ENCODE measurements around the gene CCDC86. TPM values are rescaled to one million over a fixed set of nuclear protein-coding genes. Genes with fewer than 3 reads are reported as not detected.

CCDC86 gene
- total RNA-seq, 4 donors from 2014 or later, result 11.5 to 30.5 (median 17.3) TPM

DNA sequence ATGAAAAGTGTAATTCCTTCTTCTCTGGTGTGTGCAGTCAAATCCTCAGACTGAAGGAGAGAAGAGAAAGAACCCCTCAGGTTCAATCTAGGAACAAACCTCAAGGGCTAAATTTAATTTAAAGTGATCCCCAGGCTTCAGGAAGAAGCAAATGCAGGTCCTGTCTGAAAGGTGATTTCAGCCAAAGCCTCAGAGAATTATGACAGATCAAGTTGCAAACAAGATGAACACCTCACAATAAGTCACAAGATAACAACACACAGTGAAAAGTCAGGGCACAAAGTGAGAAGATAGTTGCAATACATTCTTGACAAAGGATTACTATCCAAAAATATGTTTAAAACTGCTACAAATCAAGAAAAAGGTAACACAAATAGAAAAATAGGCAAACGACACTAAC lies 37.2 kb downstream of the CCDC86 start:
- TF ChIP-seq CTCF (IDR thresholded peaks at IDR 0.05; ENCODE audit: low read depth), result no peak

DNA sequence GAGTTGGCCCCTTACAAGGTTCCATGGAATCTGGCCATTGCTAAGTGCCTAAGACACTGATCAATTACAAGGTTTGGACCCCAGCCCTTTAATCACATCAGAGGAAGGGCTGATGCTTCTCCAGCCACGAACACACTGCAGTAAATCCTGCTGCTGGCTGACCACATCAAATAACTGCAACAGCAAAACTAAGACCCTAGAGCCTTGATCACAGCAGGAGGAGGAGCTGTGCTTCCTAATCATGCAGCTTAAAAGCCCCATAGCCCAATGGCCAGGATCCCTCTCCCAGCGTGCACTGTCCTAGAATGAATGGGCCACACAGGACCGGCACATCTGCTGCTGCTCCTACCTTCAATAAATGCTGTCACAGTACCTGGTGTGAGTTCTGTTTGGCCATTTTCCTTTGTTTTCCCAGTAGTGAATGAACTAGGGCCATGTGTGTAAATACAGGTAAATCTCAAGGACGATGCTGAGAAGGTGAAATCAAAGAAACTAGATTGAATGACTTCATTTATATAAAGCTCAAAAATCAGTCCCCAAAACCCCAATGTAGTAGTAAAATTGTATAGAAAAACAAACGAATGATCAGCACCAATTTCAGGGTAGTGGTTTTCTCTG lies 38.2 kb downstream of the CCDC86 start:
- no peak for TF ChIP-seq CTCF (IDR thresholded peaks at IDR 0.05; ENCODE audit: low read depth)

GRCh38 chr11:60880643-60881282 lies 38.9 kb downstream of the CCDC86 start:
- TF ChIP-seq CTCF (IDR thresholded peaks at IDR 0.05; ENCODE audit: low read depth), result no peak

GRCh38 chr11:60887556-60887955 lies 45.6 kb downstream of the CCDC86 start:
- no peak for TF ChIP-seq CTCF (IDR thresholded peaks at IDR 0.05; ENCODE audit: low read depth)

DNA sequence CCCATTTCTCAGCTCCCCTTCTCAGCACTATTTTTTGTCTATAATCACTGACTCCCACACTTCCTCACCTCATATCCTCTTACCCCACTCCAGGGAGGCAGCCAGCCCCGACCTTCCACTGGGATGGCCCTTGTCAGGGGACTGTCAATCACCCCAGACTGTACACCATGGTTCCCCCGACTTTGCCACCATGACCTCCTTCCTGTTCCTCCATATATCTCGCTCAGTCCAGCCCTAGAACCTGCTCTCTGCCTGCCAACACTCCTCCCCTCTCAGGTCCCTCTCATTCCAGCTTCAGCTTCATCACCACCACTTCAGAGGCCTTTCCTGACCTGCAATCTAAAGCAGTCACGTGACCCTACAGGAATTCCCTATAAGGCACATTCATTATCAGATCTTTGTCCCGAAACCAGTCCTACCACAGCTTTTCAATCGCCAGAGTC lies 48.0 kb downstream of the CCDC86 start:
- no peak for TF ChIP-seq CTCF (IDR thresholded peaks at IDR 0.05; ENCODE audit: low read depth)

GRCh38 chr11:60890696-60891095 lies 48.8 kb downstream of the CCDC86 start:
- TF ChIP-seq CTCF (IDR thresholded peaks at IDR 0.05; ENCODE audit: low read depth), result no peak

DNA sequence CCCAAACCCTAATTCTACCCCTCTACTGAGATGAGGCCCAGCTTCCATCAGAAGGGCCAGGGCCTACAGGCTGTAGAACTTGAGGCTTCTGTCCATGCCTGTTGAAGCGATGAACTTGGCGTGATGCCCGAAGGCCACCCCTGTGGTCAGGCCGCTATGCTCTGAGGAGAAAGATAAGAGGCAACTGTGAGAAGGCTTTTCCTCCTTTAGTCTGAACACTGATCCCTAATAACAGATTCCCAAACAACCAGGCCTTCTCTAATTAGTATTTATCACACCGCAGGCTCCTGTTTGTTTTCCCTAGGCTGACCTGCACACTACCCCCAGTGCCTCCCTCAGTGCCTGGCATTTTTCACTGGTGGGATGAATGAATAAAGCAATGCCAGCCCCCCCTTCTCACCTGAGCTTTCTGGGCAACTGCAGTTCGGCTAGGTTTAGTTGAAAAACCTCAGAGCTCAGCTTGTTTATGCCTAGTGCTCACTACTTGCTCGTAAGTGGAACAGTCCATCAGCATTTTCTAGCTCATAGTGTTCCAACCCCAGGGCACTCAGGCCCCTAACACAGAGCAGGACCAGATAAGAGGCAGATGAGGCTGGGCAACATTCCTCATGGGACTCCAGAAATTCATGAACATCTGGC lies 49.3 kb downstream of the CCDC86 start:
- TF ChIP-seq CTCF (IDR thresholded peaks at IDR 0.05; ENCODE audit: low read depth), result no peak

Data from subcutaneous adipose tissue (tissue), 4 donors.